Transverse colon (tissue), 4 donors: Measurements from ENCODE around the gene PRKCE. TPM values are rescaled to one million over a fixed set of nuclear protein-coding genes. Genes with fewer than 3 reads are reported as not detected.

Experiments
- DNase-seq: peaks from one replicate; pipeline ENCODE4 v3.0.0-alpha.2; 2019
- H3K27ac ChIP-seq, 4 donors: fragments of 200-600 bp; sonication (generic); 2 replicates each; pipeline ENCODE4 v1.5.1; 2016 to 2018; ENCODE audit warnings: inconsistent platforms in 4 of 4
- H3K27me3 ChIP-seq: fragments of 200-600 bp; sonication (generic); 2 replicates; pipeline ENCODE4 v1.5.1; 2017; ENCODE audit warnings: inconsistent platforms
- H3K36me3 ChIP-seq, 4 donors: fragments of 200-600 bp; sonication (generic); 2 replicates each; pipeline ENCODE4 v1.5.1; 2017 to 2019; ENCODE audit warnings: inconsistent platforms in 4 of 4
- H3K4me1 ChIP-seq, 4 donors: fragments of 200-600 bp; sonication (generic); 2 replicates each; pipeline ENCODE4 v1.5.1; 2017 to 2020; ENCODE audit warnings: inconsistent platforms in 4 of 4
- H3K4me3 ChIP-seq, 4 donors: fragments of 200-600 bp; sonication (generic); 1 replicate in 1 of 4; 2 replicates in 3 of 4; pipeline versions ENCODE4 v1.5.1 to v1.6.1; 2017 to 2019; ENCODE audit warnings: inconsistent platforms in 4 of 4
- H3K9me3 ChIP-seq, 2 donors: fragments of 200-600 bp; sonication (generic); 2 replicates each; pipeline ENCODE4 v1.5.1; 2017 to 2019; ENCODE audit warnings: inconsistent platforms in 2 of 2
- EP300 ChIP-seq: sonication (generic); formaldehyde crosslinking; IDR thresholded peaks from one replicate; pipeline ENCODE4 v1.6.1; 2017; ENCODE audit warnings: antibody characterized with exemption, low read depth
- POLR2A ChIP-seq: fragments of 450-650 bp; IDR thresholded peaks from one replicate; pipeline ENCODE4 v1.6.1; 2016; ENCODE audit warnings: antibody characterized with exemption, mild to moderate bottlenecking, moderate library complexity
- POLR2AphosphoS5 ChIP-seq, 3 donors: sonication (generic); formaldehyde crosslinking; IDR thresholded peaks; one replicate each; pipeline ENCODE4 v1.6.1; 2016; ENCODE audit warnings: antibody characterized with exemption in 3 of 3
- WGBS, 2 donors: methylation state at CpG; one replicate each; pipeline ENCODE4 v1.1.5; 2018; ENCODE audit warnings: low coverage in 1 of 2; 5-methylcytosine and 5-hydroxymethylcytosine counted together
- in situ Hi-C, 4 donors: fragments of 200-750 bp; cut with MboI; loops; one replicate each; pipeline versions ENCODE4 v1.15.0 to v1.15.1; 2017; ENCODE audit warnings: low sequenced_read_pairs in 3 of 4, low pct_ligation_motif_present in 1 of 4, low pct_unique_long_range_greater_than_20kb in 1 of 4
- intact Hi-C: fragments of 100-400 bp; cut with DNase I; formaldehyde crosslinking; loops from one replicate; pipeline ENCODE4 v1.15.1; 2023; ENCODE audit warnings: low total_unique reads
- total RNA-seq, 4 donors: library from RNA; depleted of rRNA; stranded (reverse); fragments of >200 nt; gene quantifications; one replicate each; pipeline ENCODE4 v1.1.0, GENCODE V29; 2016
- TF ChIP-seq, protein P1 (sequence below), 5 experiments: fragments of 200-600 bp in 3 of 5; fragments of 450-650 bp in 2 of 5; sonication (generic) in 3 of 5; IDR thresholded peaks; 1 replicate in 2 of 5; 2 replicates in 3 of 5; pipeline ENCODE4 v1.5.1; 2016 to 2017; ENCODE audit warnings: antibody characterized with exemption in 5 of 5, inconsistent platforms in 3 of 5, mild to moderate bottlenecking in 2 of 5, moderate library complexity in 1 of 5

The PRKCE gene
- total RNA-seq, 4 donors from 2014 or later = 8.6 to 20.6 (median 11.3) TPM

- Histone ChIP-seq H3K27me3 (no peaks in the 10 kb centered on the region), H3K9me3 (no peaks in the 10 kb centered on the region), H3K4me1 (peaks cover 0 to 11% (median 6%) of the 10 kb centered on the region in 4 donors), H3K4me3 (no peak overlapping the region), H3K36me3 (no peaks in the 10 kb centered on the region), H3K27ac (no peak overlapping the region)
- DNase-seq = no peak
- TF ChIP-seq, protein P1, sequence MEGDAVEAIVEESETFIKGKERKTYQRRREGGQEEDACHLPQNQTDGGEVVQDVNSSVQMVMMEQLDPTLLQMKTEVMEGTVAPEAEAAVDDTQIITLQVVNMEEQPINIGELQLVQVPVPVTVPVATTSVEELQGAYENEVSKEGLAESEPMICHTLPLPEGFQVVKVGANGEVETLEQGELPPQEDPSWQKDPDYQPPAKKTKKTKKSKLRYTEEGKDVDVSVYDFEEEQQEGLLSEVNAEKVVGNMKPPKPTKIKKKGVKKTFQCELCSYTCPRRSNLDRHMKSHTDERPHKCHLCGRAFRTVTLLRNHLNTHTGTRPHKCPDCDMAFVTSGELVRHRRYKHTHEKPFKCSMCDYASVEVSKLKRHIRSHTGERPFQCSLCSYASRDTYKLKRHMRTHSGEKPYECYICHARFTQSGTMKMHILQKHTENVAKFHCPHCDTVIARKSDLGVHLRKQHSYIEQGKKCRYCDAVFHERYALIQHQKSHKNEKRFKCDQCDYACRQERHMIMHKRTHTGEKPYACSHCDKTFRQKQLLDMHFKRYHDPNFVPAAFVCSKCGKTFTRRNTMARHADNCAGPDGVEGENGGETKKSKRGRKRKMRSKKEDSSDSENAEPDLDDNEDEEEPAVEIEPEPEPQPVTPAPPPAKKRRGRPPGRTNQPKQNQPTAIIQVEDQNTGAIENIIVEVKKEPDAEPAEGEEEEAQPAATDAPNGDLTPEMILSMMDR (IDR thresholded peaks at IDR 0.05) = no peak
- TF ChIP-seq POLR2AphosphoS5 (IDR thresholded peaks at IDR 0.05) (no peak), POLR2A (no peak), EP300 (no peak)
- in situ Hi-C loops (no loop called here), intact Hi-C loops (no loop called here)
- 68 to 76% methylated on average over 7 of the region's 7 CpGs for WGBS, 2 donors
Measured at GRCh38 chr2:45918463-45919159, 267.1 kb downstream of the PRKCE start.

GRCh38 chr2:45919160-45919650 lies 267.7 kb downstream of the PRKCE start:
- no peak overlapping the region for H3K27ac ChIP-seq
- WGBS, 2 donors = 59 to 66% methylated on average over 6 to 7 of the region's 7 CpGs
- no peak overlapping the region for H3K4me3 ChIP-seq
- no peaks in the 10 kb centered on the region for H3K36me3 ChIP-seq
- no peaks in the 10 kb centered on the region for H3K27me3 ChIP-seq
- intact Hi-C loops = no loop called here
- H3K4me1 ChIP-seq = peaks cover 0 to 11% (median 6%) of the 10 kb centered on the region in 4 donors
- no peak for DNase-seq
- H3K9me3 ChIP-seq = no peaks in the 10 kb centered on the region
- TF ChIP-seq POLR2AphosphoS5 (IDR thresholded peaks at IDR 0.05) = no peak
- TF ChIP-seq EP300 = no peak
- TF ChIP-seq, protein P1 (IDR thresholded peaks at IDR 0.05) = no peak
- TF ChIP-seq POLR2A = no peak
- in situ Hi-C loops = no loop called here

DNA sequence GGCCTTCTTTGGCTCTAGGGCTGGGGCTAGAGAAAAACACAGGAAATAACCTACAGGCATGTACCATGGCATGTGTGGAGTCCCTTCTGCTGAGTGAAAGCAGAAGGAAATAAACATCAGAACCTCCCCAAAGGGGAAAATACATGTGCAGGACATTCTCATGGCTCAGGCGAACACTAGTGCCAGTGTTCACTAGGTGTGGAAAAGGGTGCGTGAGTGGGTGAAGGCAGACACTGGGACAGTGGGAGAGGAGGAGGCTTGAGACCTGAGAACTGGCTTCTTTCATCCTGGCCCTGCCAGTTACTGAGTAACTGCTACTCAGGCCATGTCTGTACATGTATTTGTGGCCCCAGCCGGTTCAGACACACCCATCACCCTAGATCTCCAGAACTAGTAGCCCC lies 268.2 kb downstream of the PRKCE start:
- in situ Hi-C loops (no loop called here), intact Hi-C loops (no loop called here)
- no peak for DNase-seq
- Histone ChIP-seq H3K27ac (no peak overlapping the region), H3K4me1 (peaks cover 0 to 11% (median 6%) of the 10 kb centered on the region in 4 donors), H3K27me3 (no peaks in the 10 kb centered on the region), H3K9me3 (no peaks in the 10 kb centered on the region), H3K4me3 (no peak overlapping the region), H3K36me3 (no peaks in the 10 kb centered on the region)
- TF ChIP-seq, protein P1 (IDR thresholded peaks at IDR 0.05) = no peak
- TF ChIP-seq EP300 (no peak), POLR2A (no peak), POLR2AphosphoS5 (IDR thresholded peaks at IDR 0.05) (no peak)
- WGBS, 2 donors = 69 to 100% methylated on average over 1 to 3 of the region's 3 CpGs

DNA sequence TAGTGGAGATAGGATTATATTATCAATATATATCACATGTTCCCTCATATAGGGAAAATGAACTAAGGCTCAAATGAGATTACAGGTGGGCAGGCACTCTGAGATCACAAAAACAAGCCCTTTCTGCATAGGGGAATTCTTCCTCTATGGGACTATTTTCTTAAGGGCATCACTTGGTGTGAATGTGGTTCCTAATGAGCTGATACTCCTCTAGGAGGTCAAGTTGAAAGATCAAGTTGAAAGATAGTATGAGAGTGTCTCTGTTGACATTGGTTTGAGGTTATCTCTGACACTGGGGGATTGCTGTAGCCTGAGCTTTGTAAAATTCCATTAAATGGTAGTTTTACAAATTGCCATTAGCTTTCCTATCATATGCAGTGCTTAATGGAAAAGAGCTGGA lies 270.4 kb downstream of the PRKCE start:
- Histone ChIP-seq H3K4me3 (no peak overlapping the region), H3K4me1 (peaks cover 0 to 11% (median 6%) of the 10 kb centered on the region in 4 donors), H3K27me3 (no peaks in the 10 kb centered on the region), H3K27ac (no peak overlapping the region), H3K9me3 (no peaks in the 10 kb centered on the region), H3K36me3 (no peaks in the 10 kb centered on the region)
- no peak for DNase-seq
- in situ Hi-C loops (no loop called here), intact Hi-C loops (no loop called here)
- no peak for TF ChIP-seq EP300
- TF ChIP-seq POLR2A = no peak
- TF ChIP-seq, protein P1 (IDR thresholded peaks at IDR 0.05) = no peak
- no peak for TF ChIP-seq POLR2AphosphoS5 (IDR thresholded peaks at IDR 0.05)
